GM10248 (cell line): Measurements from ENCODE around the gene DSCAM.

Source experiments
- CTCF ChIA-PET: fragments of 300-600 bp; sonication (Branson Sonifier 250); formaldehyde crosslinking; extraction: SDS; loops from one replicate; lab custom pipeline; 2021; ENCODE audit warnings: antibody characterized with exemption; lab: Yijun Ruan, JAX
- POLR2A ChIA-PET: fragments of 350-650 bp; sonication (Branson Sonifier 250); formaldehyde crosslinking; extraction: SDS; loops from one replicate; lab custom pipeline; 2020; ENCODE audit warnings: antibody characterized with exemption; lab: Yijun Ruan, JAX
- DNase-seq: peaks from one replicate; pipeline ENCODE4 v3.0.0; 2012; ENCODE audit errors: extremely low spot score
- TF ChIP-seq, protein P1 (sequence below): IDR thresholded peaks from 2 replicates; pipeline ENCODE4 v1.5.1; 2012; ENCODE audit warnings: mild to moderate bottlenecking, low read depth; ENCODE audit errors: extremely low read depth, missing control alignments, control extremely low read depth

DSCAM gene

DNA sequence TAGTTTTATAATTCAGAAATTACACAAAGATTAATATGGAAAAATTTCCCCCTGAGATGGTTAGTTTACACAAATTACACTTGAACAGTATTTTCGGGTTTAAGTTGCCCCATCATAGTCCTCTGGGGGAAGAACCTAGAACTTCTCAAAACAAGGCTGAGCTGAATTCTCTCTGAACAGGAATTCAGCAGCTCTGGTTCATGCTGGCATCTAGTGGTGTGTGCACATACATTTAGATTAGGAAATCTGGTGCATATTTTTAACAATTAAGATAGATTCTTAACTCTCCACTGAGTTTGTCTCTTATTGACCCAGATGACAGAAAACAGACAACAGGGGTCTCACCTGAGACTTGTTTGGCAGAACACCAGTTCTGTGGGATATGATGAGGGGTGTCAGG lies 410.7 kb downstream of the DSCAM start:
- no peak for DNase-seq
- POLR2A ChIA-PET = no interaction called here
- CTCF ChIA-PET = no interaction called here
- TF ChIP-seq, protein P1, sequence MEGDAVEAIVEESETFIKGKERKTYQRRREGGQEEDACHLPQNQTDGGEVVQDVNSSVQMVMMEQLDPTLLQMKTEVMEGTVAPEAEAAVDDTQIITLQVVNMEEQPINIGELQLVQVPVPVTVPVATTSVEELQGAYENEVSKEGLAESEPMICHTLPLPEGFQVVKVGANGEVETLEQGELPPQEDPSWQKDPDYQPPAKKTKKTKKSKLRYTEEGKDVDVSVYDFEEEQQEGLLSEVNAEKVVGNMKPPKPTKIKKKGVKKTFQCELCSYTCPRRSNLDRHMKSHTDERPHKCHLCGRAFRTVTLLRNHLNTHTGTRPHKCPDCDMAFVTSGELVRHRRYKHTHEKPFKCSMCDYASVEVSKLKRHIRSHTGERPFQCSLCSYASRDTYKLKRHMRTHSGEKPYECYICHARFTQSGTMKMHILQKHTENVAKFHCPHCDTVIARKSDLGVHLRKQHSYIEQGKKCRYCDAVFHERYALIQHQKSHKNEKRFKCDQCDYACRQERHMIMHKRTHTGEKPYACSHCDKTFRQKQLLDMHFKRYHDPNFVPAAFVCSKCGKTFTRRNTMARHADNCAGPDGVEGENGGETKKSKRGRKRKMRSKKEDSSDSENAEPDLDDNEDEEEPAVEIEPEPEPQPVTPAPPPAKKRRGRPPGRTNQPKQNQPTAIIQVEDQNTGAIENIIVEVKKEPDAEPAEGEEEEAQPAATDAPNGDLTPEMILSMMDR = no peak

DNA sequence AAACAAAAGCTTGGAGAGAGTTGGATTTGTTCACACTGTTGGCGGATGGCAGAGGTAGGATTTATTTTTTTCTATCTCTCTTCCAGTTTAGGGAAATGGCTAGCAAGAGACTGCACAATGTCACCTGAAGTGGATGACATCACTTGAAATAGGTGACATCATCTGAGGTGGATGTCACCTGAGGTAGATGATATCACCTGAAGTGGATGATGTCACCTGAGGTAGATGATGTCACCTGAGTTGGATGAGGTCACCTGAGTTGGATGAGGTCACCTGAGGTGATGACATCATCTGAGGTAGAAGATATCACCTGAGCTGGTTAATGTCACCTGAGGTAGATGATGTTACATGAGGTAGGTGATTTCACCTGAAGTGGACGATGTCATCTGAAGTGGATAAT lies 413.4 kb downstream of the DSCAM start:
- no peak for DNase-seq
- ChIA-PET CTCF (no interaction called here), POLR2A (no interaction called here)
- TF ChIP-seq, protein P1 = no peak

DNA sequence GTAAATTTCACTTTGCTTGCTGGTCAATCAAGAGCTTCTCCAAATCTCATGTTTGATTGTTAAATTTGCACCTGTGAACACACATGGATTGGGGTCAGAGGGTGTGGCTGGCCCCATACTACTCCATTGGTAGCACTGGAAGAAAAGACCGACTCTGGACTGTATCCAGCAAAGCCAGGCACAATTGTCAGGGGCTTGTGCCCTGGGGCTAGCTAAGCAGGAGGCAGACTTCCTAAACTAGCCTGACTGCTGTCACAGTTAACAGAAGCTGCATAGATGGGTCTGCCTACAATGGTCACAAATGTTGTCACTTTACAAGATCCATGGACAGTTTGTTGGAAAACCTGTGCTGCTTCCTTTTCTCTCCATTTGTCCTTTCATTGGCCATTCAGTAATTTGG lies 421.0 kb downstream of the DSCAM start:
- CTCF ChIA-PET = interaction anchor here (0.9 kb wide), 1 partner anchor 11 kb away, joined by 4 read pairs; no protein-coding TSS in a partner anchor
- no peak for DNase-seq

DNA sequence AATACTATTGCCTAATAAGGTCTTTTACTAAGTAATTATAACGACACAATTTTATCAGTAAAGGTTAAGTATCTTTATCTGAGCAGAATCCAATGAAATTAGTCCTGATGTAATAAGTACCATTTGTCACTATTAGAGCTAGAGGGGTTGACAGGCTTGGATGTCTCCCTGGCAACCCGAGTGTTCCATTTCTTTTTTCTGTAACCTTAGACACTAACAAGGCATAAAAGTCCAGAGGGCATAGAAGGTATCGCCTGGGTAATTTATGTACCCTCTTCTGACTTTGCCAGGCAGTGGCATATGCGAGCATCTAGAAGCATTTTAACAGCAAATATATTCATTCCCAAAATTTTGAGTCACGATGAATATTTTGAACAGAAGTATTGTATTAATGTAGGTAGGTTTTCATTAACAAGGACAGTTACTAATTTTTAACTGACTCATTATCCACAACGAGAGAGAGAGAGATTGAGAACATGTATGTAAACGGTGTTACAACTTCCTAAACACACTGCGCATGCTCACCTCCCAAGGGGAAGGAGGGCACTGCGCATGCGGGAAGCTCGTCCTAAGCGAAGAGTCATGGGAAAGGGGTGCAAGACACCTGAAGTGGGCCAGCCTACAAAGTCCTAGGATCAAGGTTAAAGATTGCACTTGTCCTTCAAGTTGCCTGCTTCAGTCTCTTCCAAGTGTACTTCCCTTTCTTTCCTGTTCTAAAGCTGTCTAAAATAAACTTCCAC lies 423.9 kb downstream of the DSCAM start:
- TF ChIP-seq, protein P1 = no peak
- CTCF ChIA-PET = no interaction called here
- POLR2A ChIA-PET = no interaction called here
- no peak for DNase-seq

More for the DNA sequence above, 421.0 kb downstream of the DSCAM start:
- POLR2A ChIA-PET = no interaction called here
- TF ChIP-seq, protein P1 = no peak

DNA sequence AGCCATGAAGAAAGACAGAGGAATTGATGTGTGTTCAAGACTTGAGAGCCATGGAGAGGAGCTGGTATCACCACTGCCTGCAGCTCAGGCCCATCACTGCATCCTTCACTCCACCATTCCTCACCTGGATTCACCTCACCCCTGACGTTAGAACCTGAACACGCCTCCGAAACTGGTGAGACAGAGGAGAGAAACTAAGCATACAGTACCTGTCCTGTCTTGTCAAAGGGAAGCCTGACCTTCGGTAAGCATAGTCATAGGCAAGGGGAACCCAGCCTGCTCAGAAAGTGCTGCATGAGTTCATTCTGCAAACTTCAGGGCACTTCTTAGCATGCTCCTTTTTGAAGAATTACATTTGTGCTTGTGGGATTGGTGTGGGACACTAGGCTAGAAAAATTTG lies 425.8 kb downstream of the DSCAM start:
- no peak for DNase-seq
- TF ChIP-seq, protein P1 = no peak
- CTCF ChIA-PET = no interaction called here
- POLR2A ChIA-PET = no interaction called here

DNA sequence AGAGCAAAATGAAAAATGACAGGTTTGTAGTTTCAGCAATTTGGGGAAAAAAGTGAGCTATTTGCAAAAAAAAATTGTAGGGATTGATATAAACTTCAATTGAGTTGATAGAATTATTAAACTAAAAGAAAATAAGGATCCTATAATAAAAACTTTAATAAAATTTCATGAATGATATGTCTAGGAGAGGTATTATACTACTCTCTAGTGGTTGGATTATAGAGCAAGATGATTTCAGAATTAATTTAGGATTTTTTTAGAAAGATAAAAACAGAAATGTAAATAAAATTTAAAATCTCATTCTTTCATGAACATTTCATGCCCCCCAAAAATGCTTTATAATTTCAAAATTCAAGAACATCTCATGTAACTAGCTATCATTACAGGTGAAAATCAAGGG lies 430.4 kb downstream of the DSCAM start:
- CTCF ChIA-PET = no interaction called here
- no peak for DNase-seq
- POLR2A ChIA-PET = no interaction called here
- TF ChIP-seq, protein P1 = no peak
